H1 (cell line): ENCODE measurements around the gene VMP1. TPM values are rescaled to one million over a fixed set of nuclear protein-coding genes. Genes with fewer than 3 reads are reported as not detected.

ENCODE experiments used
- BCL11A ChIP-seq, 2 experiments: IDR thresholded peaks; one replicate each; pipeline ENCODE4 v1.6.1; 2011; ENCODE audit warnings: low read depth in 2 of 2, low read length in 2 of 2, mild to moderate bottlenecking in 2 of 2
- SUZ12 ChIP-seq: fragments of 200-600 bp; sonication (generic); IDR thresholded peaks from 2 replicates; pipeline ENCODE4 v1.6.1; 2012; ENCODE audit warnings: mild to moderate bottlenecking, inconsistent platforms, low read length, moderate library complexity, mixed read lengths
- polyA plus RNA-seq, 7 experiments: library from polyadenylated mRNA; depleted of rRNA in 3 of 7; stranded (reverse) in 5 of 7; unstranded in 2 of 7; fragments of >200 nt in 5 of 7; fragments of 200-250 nt in 2 of 7; gene quantifications; 1 replicate in 5 of 7; 2 replicates in 1 of 7; 4 replicates in 1 of 7; pipeline versions ENCODE4 v1.2.1 to v1.2.3, GENCODE V29; 2011 to 2013; ENCODE audit warnings: missing spikeins in 2 of 7, mixed read lengths in 2 of 7
- total RNA-seq: library from RNA; stranded (reverse); fragmentation: NEBNext Ultra II Directional; extraction: Animal tissue kit (Norgen Biotek cat#: 25700); gene quantifications from 2 replicates; pipeline ENCODE4 v1.2.1, GENCODE V29; 2021
- TF ChIP-seq, protein P1 (sequence below): fragments of 300-600 bp; sonication (generic); IDR thresholded peaks from 2 replicates; pipeline ENCODE4 v1.7.1; 2012; ENCODE audit warnings: low read length, moderate library complexity, mild to moderate bottlenecking, inconsistent platforms; ENCODE audit not compliant: insufficient replicate concordance
- TF ChIP-seq, protein P2 (sequence below): IDR thresholded peaks from 2 replicates; pipeline ENCODE4 v1.6.1; 2011; ENCODE audit warnings: low read depth, mild to moderate bottlenecking, low read length; ENCODE audit not compliant: insufficient read depth

The VMP1 gene
- total and polyA plus RNA-seq, 2 of the 8 experiments (the other 6 are each of a cell fraction or from before 2014, with no cell fraction given) = 45.0 to 92.7 TPM

DNA sequence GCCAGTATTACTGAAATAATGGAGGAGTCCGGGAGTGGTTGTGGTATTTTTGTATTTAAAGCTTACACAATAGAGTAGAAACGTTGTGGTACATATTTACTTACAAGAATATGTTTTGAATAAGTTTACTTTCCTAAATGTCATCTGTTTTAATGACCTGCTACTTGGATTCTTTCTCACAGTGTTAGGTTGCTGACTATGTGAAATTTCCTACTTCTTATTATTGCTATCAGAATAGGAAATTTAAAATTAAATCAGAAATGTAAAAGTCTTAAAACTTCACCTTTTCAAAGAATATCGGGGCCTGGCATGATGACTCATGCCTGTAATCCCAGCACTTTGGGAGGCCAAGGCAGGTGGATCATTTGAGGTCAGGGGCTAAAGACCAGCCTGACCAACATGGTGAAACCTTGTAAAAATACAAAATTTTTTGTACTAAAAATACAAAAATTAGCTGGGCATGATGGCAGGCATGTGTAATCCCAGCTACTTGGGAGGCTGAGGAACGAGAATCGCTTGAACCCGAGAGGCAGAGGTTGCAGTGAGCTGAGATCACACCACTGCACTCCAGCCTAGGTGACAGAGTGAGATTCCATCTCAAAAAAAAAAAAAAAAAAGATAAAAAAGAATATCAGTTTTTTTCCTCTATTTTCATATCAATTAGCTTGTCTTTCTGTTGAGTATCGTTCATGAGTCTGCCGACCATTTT lies 77.8 kb downstream of the VMP1 start (continued):
- TF ChIP-seq, protein P1, sequence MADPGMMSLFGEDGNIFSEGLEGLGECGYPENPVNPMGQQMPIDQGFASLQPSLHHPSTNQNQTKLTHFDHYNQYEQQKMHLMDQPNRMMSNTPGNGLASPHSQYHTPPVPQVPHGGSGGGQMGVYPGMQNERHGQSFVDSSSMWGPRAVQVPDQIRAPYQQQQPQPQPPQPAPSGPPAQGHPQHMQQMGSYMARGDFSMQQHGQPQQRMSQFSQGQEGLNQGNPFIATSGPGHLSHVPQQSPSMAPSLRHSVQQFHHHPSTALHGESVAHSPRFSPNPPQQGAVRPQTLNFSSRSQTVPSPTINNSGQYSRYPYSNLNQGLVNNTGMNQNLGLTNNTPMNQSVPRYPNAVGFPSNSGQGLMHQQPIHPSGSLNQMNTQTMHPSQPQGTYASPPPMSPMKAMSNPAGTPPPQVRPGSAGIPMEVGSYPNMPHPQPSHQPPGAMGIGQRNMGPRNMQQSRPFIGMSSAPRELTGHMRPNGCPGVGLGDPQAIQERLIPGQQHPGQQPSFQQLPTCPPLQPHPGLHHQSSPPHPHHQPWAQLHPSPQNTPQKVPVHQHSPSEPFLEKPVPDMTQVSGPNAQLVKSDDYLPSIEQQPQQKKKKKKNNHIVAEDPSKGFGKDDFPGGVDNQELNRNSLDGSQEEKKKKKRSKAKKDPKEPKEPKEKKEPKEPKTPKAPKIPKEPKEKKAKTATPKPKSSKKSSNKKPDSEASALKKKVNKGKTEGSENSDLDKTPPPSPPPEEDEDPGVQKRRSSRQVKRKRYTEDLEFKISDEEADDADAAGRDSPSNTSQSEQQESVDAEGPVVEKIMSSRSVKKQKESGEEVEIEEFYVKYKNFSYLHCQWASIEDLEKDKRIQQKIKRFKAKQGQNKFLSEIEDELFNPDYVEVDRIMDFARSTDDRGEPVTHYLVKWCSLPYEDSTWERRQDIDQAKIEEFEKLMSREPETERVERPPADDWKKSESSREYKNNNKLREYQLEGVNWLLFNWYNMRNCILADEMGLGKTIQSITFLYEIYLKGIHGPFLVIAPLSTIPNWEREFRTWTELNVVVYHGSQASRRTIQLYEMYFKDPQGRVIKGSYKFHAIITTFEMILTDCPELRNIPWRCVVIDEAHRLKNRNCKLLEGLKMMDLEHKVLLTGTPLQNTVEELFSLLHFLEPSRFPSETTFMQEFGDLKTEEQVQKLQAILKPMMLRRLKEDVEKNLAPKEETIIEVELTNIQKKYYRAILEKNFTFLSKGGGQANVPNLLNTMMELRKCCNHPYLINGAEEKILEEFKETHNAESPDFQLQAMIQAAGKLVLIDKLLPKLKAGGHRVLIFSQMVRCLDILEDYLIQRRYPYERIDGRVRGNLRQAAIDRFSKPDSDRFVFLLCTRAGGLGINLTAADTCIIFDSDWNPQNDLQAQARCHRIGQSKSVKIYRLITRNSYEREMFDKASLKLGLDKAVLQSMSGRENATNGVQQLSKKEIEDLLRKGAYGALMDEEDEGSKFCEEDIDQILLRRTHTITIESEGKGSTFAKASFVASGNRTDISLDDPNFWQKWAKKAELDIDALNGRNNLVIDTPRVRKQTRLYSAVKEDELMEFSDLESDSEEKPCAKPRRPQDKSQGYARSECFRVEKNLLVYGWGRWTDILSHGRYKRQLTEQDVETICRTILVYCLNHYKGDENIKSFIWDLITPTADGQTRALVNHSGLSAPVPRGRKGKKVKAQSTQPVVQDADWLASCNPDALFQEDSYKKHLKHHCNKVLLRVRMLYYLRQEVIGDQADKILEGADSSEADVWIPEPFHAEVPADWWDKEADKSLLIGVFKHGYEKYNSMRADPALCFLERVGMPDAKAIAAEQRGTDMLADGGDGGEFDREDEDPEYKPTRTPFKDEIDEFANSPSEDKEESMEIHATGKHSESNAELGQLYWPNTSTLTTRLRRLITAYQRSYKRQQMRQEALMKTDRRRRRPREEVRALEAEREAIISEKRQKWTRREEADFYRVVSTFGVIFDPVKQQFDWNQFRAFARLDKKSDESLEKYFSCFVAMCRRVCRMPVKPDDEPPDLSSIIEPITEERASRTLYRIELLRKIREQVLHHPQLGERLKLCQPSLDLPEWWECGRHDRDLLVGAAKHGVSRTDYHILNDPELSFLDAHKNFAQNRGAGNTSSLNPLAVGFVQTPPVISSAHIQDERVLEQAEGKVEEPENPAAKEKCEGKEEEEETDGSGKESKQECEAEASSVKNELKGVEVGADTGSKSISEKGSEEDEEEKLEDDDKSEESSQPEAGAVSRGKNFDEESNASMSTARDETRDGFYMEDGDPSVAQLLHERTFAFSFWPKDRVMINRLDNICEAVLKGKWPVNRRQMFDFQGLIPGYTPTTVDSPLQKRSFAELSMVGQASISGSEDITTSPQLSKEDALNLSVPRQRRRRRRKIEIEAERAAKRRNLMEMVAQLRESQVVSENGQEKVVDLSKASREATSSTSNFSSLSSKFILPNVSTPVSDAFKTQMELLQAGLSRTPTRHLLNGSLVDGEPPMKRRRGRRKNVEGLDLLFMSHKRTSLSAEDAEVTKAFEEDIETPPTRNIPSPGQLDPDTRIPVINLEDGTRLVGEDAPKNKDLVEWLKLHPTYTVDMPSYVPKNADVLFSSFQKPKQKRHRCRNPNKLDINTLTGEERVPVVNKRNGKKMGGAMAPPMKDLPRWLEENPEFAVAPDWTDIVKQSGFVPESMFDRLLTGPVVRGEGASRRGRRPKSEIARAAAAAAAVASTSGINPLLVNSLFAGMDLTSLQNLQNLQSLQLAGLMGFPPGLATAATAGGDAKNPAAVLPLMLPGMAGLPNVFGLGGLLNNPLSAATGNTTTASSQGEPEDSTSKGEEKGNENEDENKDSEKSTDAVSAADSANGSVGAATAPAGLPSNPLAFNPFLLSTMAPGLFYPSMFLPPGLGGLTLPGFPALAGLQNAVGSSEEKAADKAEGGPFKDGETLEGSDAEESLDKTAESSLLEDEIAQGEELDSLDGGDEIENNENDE = no peak
- TF ChIP-seq SUZ12 (no peak), BCL11A (IDR thresholded peaks at IDR 0.05; ENCODE audit: low read depth in 2 of 2, low read length in 2 of 2) (no peak)
- TF ChIP-seq, protein P2, sequence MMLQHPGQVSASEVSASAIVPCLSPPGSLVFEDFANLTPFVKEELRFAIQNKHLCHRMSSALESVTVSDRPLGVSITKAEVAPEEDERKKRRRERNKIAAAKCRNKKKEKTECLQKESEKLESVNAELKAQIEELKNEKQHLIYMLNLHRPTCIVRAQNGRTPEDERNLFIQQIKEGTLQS = no peak
